HTR-8/SVneo (cell line): ENCODE data around the gene INPPL1.
"Not testable (repeated sequence)": the region's sequence is repeated elsewhere in the genome, so short reads cannot be mapped to it uniquely, and the experiment has no call there.

ENCODE experiments used
- DNase-seq: peaks from one replicate; pipeline ENCODE4 v3.0.0; 2011; ENCODE audit warnings: low spot score, mixed read lengths; ENCODE audit not compliant: insufficient read length
- FAIRE-seq: peaks from 2 replicates; lab custom pipeline; 2011; peaks lifted over from hg19 to GRCh38; lab: Jason Lieb, UNC

Gene INPPL1

GRCh38 chr11:72242141-72242540, 17.6 kb downstream of the INPPL1 start:
- DNase-seq (no peak), FAIRE-seq (no peak)

GRCh38 chr11:72243173-72244059, 18.8 kb downstream of the INPPL1 start:
- DNase-seq (no peak), FAIRE-seq (no peak)

DNA sequence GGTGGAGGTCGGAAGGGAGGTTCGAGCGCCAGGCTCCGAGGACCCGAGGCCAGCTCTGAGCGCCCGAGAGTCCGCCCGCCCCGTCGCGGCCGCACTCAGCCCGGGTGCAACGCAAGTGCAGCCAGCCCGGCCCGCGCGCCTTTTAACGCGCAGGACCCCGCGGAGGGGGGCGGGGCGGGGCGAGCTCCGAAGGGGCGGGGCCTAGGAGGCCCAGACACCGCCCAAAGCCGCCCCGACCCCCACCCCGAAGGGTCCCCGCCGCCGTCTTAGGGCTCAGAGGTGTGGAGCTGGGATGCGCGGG, 19.4 kb downstream of the INPPL1 start, which contains the start of gene PHOX2A:
Gene PHOX2A (minus strand): TSS at position 117 of the 301 bp plus-strand sequence. CDS start 172 bp downstream, outside the sequence.
- DNase-seq = no peak
- no peak for FAIRE-seq

DNA sequence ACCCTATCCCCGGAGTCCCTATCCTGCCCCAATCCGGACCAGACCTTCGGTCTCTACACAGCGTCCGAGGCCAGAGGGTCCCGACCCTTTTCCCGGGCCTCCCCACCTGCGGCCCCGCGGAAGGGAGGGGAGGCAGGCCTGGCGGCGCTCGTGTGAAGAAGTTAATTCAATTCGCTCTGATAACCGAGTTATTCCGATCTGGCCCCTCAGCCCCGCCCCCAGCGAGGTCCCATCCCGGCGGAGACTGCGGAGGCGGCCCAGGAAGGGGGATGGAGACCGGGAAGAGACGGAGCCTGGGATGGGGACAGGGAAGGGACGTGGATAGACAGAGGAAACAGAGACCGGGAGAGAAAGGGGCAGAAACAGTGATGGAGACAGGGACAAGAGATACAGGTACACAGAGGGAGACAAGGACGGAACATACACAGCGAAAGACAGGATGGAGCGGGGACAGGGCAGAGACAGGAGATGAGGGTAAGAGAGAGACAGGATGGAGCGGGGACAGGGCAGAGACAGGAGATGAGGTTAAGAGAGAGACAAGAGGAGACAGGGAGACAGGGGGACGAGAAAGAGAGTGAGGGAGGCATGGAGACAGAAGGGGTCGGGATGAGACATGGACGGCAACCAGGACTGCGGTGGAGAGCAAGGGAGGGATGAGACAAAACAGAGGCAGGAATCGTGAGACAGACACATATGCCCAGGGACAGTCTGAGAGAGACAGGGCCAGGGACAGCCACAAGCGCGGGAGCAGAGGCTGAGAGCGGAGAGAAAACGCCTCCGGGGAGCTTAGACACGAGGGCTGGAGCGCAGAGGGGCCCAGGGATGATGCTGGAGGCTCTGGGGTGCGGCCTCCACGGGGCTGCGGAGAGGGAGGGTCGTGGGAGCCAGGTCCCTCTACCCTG, 20.0 kb downstream of the INPPL1 start:
- FAIRE-seq (peak; percentile 38), DNase-seq (no peak)

- no peak for DNase-seq
- no peak for FAIRE-seq
Observed at GRCh38 chr11:72245263-72245816, 20.8 kb downstream of the INPPL1 start.

DNA sequence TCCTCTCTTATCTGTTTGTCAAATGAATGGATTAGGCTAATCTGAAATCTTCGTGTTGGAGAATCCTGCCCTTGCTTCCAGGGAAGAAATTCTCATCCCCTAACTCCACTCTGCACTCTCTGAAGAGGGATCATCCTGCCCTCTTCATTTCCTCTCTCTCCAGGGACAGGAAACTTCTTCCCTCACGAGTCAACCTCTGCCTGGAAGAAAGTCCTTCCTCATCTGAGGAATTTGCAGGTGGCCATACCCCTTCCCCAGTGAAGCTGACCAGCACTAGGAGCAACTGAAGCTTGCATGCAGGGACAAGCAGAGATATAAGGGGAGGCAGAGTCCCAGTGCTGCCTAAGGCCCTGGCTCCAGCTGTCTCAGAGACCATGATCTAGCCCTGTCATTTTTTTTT, 23.0 kb downstream of the INPPL1 start:
- no peak for DNase-seq
- FAIRE-seq = no peak

DNA sequence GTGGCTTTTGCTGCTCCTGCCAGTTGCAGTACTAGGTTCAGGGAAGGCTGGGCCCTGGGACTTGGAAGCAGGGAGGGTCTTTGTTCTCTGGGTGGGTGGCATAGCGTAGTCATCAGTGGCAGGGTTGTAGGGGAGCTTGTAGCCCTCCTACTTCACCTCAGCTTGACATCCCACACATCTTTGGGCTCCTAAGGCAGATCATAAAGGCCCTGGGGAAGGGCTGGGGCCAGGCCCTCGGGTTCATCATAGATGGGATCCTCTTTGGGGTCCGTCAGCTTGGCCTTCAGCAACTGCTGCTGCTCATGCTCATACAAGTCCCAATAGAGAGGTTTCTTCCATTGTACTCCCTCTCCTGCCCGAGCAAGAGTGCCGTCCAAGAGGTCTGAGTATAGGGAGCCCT, 25.4 kb downstream of the INPPL1 start:
- DNase-seq (no peak), FAIRE-seq (no peak)

- DNase-seq (no peak), FAIRE-seq (no peak)
Observed at GRCh38 chr11:72250661-72251464, 26.3 kb downstream of the INPPL1 start.

DNA sequence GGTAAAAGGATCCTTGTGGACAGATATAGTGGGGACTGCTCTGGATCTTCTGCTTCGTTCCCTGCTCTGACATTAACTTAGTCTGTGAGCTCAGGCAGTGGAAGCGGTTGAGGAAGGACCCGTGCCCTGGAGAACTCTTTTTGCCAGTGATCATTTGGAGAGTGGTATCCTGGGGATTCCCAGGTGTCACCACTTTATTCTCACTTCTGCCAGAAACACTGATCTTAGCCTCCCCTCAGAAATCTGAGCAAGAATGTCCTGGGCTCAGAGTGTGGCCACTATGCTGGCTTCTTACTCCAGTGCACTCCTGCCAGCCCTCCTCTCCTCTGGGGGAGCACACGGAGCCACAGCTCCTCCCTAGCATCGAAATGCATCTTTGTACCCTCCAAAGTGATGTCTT, 27.0 kb downstream of the INPPL1 start:
- FAIRE-seq (no peak), DNase-seq (no peak)

DNA sequence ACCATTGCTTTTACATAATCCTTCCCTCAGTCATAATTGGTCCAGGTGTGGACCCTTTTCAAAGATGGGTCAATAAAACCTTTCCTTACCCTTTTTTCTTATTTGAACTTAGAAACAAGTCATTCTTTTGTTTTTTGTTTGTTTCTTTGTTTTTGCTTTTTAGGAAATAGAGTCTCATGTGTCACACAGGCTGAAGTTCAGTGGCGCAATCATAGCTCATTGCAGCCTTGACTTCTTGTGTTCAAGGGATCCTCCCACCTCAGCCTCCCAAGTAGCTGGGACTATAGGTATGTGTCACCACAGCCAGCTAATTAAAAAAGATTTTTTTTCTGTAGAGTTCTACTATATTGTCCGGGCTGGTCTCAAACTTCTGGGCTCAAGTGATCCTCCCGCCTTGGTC, 28.8 kb downstream of the INPPL1 start:
- DNase-seq (no peak), FAIRE-seq (no peak)

- no peak for FAIRE-seq
- no peak for DNase-seq
Observed at GRCh38 chr11:72254299-72254993, 29.9 kb downstream of the INPPL1 start.

DNA sequence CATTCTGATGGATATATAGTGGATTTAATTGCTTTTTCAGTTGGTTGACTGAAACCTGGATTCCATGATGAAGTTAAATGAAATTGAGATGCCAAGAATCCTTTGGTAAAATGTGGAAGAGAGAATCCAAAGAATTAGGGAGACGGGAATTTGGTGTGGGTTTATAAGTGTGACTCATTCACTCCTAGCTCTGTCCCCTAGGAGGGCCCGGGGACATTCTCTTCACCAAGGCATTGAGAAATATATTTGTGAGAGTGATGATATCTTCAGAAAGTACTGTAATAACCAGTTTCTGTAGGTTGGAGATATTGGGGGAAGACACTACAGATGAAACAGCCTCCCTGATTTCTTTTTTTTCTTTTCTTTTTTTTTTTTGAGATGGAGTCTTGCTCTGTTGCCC, 33.0 kb downstream of the INPPL1 start:
- DNase-seq (no peak), FAIRE-seq (no peak)

DNA sequence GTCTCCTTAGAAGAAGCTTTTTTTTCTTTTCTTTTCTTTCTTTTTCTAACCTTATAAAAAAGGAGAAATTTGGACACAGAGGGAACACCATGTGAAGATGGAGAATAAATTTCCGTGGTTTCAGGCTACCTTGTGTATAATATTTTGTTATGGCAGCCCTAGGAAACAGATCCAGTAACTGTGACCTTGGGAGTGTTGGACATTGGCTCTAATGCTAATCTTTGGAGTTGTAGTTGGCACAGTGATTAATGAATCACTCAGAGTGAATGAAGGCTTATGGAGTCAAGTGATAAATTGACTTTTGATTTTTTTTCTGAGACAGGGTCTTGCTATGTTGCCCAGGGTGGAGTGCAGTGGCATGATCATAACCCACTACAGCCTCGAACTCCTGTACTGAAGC, 34.9 kb downstream of the INPPL1 start:
- no peak for DNase-seq
- FAIRE-seq = no peak

- DNase-seq = no peak
- FAIRE-seq = no peak
Observed at GRCh38 chr11:72260574-72260973, 36.0 kb downstream of the INPPL1 start.

GRCh38 chr11:72263361-72263760, 38.8 kb downstream of the INPPL1 start:
- DNase-seq (no peak), FAIRE-seq (no peak)

DNA sequence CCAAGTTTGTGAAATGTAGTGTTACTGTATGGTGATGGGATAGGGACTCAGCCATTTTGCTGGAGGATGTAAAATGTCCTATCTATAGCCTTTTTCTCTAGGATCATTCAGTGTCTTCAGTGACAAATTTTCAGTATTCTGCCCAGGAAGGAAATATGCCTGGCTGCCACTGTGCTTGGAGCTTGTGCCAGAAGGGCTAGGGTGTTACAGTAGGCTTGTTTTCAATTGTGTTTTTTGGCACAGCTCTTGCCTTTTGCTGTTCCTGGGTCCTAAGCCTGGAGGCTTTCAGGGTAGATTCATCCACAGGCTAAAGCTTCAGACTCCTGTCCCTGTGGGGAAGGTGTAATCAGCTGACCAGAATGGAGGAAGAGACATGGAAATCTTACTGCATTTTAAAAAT, 41.4 kb downstream of the INPPL1 start:
- DNase-seq (no peak), FAIRE-seq (no peak)

DNA sequence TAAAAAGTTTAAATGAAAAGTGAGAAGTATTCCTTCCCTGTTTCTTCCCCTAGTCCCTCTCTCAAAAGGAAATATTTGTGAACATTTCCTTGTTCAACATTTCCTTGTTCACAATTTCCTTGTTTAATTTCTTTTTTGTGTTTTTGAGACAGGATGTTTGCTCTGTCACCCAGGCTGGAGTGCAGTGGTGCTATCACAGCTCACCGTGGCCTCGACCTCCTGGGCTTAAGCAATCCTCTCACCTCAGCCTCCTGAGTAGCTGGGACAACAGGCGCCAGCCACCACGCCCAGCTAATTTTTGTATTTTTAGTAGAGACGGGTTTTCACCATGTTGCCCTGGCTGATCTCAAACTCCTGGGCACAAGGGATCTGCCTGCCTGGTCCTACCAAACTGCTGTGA, 42.4 kb downstream of the INPPL1 start:
- FAIRE-seq, DNase-seq: not testable (repeated sequence)

- FAIRE-seq (no peak), DNase-seq (no peak)
Observed at GRCh38 chr11:72267956-72268617, 43.5 kb downstream of the INPPL1 start.

GRCh38 chr11:72271980-72272379, 47.4 kb downstream of the INPPL1 start:
- FAIRE-seq (no peak), DNase-seq (no peak)
